SKM-1 (cell line): ENCODE measurements around the gene KCNK18.
"Not testable (repeated sequence)": the region's sequence is repeated elsewhere in the genome, so short reads cannot be mapped to it uniquely, and the experiment has no call there.

Source experiments
- DNase-seq: peaks from one replicate; lab custom pipeline; 2025; ENCODE audit not compliant: unreplicated experiment; lab: John Stamatoyannopoulos, UW

KCNK18 gene

GRCh38 chr10:117170244-117170643, 27.0 kb upstream of the KCNK18 start:
- DNase-seq: no peak

- peak; percentile 64 for DNase-seq
These were observed 22.7 kb upstream of the KCNK18 start for GRCh38 chr10:117174439-117175214.

GRCh38 chr10:117175215-117175900, 21.9 kb upstream of the KCNK18 start:
- no peak for DNase-seq

- DNase-seq: peak; percentile 88
These were observed 21.3 kb upstream of the KCNK18 start for GRCh38 chr10:117175901-117176534.

GRCh38 chr10:117178190-117178589, 19.1 kb upstream of the KCNK18 start:
- DNase-seq: no peak

- DNase-seq: no peak
These were observed 13.0 kb upstream of the KCNK18 start for GRCh38 chr10:117184296-117184695.

GRCh38 chr10:117184821-117185220, 12.5 kb upstream of the KCNK18 start:
- no peak for DNase-seq

- DNase-seq: not testable (repeated sequence)
These were observed 11.5 kb upstream of the KCNK18 start for GRCh38 chr10:117185817-117186216.

GRCh38 chr10:117186832-117187615, 10.3 kb upstream of the KCNK18 start:
- peak; percentile 32 for DNase-seq

GRCh38 chr10:117188371-117188770, 8.9 kb upstream of the KCNK18 start:
- DNase-seq: no peak

- DNase-seq: no peak
These were observed 7.7 kb upstream of the KCNK18 start for GRCh38 chr10:117189557-117189956.

GRCh38 chr10:117198088-117198487, 799 bp downstream of the KCNK18 start:
- no peak for DNase-seq

GRCh38 chr10:117201826-117202225, 4.5 kb downstream of the KCNK18 start:
- no peak for DNase-seq

- DNase-seq: peak; percentile 5
These were observed 7.0 kb downstream of the KCNK18 start for GRCh38 chr10:117204316-117204715.

- DNase-seq: no peak
These were observed 14.9 kb downstream of the KCNK18 start for GRCh38 chr10:117212176-117212575.

- DNase-seq: no peak
These were observed 17.1 kb downstream of the KCNK18 start for GRCh38 chr10:117214401-117214800.

GRCh38 chr10:117215079-117215478, 17.8 kb downstream of the KCNK18 start:
- DNase-seq: peak; percentile 8

GRCh38 chr10:117216028-117216427, 18.7 kb downstream of the KCNK18 start:
- no peak for DNase-seq

GRCh38 chr10:117216611-117217195, 19.4 kb downstream of the KCNK18 start:
- DNase-seq: peak; percentile 68

GRCh38 chr10:117217196-117217761, 20.0 kb downstream of the KCNK18 start:
- no peak for DNase-seq
